Measurements from ENCODE around the gene VAPB. TPM values are rescaled to one million over a fixed set of nuclear protein-coding genes. Genes with fewer than 3 reads are reported as not detected.

VAPB gene
- total and polyA plus RNA-seq, 2 of the 4 experiments (the other 2 are of a cell fraction), result 9.1 to 26.0 TPM

- Histone ChIP-seq H3K9me3 (ENCODE audit: control insufficient read depth, insufficient read depth, low read length) (no peaks in the 10 kb centered on the region), H3K36me3 (ENCODE audit: control insufficient read depth, insufficient read depth, low read length) (peaks cover 23% of the 10 kb centered on the region), H3K27me3 (ENCODE audit: control insufficient read depth, insufficient read depth, low read length) (no peaks in the 10 kb centered on the region), H4K8ac (ENCODE audit: low read depth in 2 of 2, low read length in 2 of 2) (no peak overlapping the region), H4K20me1 (ENCODE audit: insufficient read depth, low read length) (0 out of 2 replicates have a peak, but pooled peaks cover 4% of the 10 kb centered on the region), H2BK5ac (ENCODE audit: low read depth, low read length, poor library complexity, severe bottlenecking) (no peak overlapping the region), H4K91ac (ENCODE audit: insufficient read depth, low read depth, low read length) (no peak overlapping the region), H3K9ac (ENCODE audit: low read depth, low read length) (no peak overlapping the region), H3K4ac (ENCODE audit: low read depth, low read length) (no peak overlapping the region), H3K4me2 (ENCODE audit: low read depth, low read length) (no peak overlapping the region), H3K4me3 (ENCODE audit: insufficient read depth, low read depth, low read length) (no peak overlapping the region), H3K9me1 (ENCODE audit: insufficient read depth, low read length) (peaks cover 10% of the 10 kb centered on the region), H3K27ac (ENCODE audit: insufficient read depth, low read length) (no peak overlapping the region), H2BK20ac (ENCODE audit: low read depth, low read length) (no peak overlapping the region), H4K5ac (ENCODE audit: low read depth, low read length) (no peak overlapping the region), H3K4me1 (ENCODE audit: control insufficient read depth, insufficient read depth, low read length) (0 out of 2 replicates have a peak, but pooled peaks cover 1% of the 10 kb centered on the region), H2AK9ac (replicated peaks; ENCODE audit: low read depth, low read length, poor library complexity) (no peak overlapping the region), H3K56ac (ENCODE audit: extremely low read depth, insufficient read depth, low read length) (no peak overlapping the region), H2AK5ac (ENCODE audit: low read depth, low read length) (no peak overlapping the region), H2BK15ac (ENCODE audit: low read depth, low read length) (no peak overlapping the region), H3K14ac (replicated peaks; ENCODE audit: low read depth, low read length) (no peak overlapping the region), H2AFZ (replicated peaks; ENCODE audit: low read length, poor library complexity) (no peak overlapping the region), H2BK120ac (ENCODE audit: low read depth, low read length) (no peak overlapping the region), H3K23ac (ENCODE audit: low read depth, low read length) (no peak overlapping the region), H3K18ac (ENCODE audit: low read depth, low read length) (no peak overlapping the region), H3K79me1 (ENCODE audit: low read depth in 1 of 2, low read length in 2 of 2) (peaks cover 7 to 52% of the 10 kb centered on the region in 2 experiments; a peak in 3 of 4 replicates)
- in situ Hi-C loops (cut with MboI; ENCODE audit: low sequenced_read_pairs) (no loop called here), dilution Hi-C loops (cut with HindIII; ENCODE audit: low sequenced_read_pairs, unreplicated experiment) (no loop called here), intact Hi-C loops (cut with micrococcal nuclease) (loop anchor here (5.0 kb wide), 1 partner anchor 203 kb away; the partner anchor contains the start of gene STX16)
- ChIA-PET POLR2A (ENCODE audit: unreplicated experiment) (no interaction called here), CTCF (interaction anchor here (0.5 to 0.6 kb wide), 2 partner anchors 51 to 59 kb away, joined by 3 read pairs; no protein-coding TSS in a partner anchor)
- DNase-seq (no peak), ATAC-seq (ENCODE audit: low read depth) (no peak)
- BruUV-seq (replicated peaks), result no TSS peak
- WGBS, 2 experiments (ENCODE audit: extremely low coverage in 2 of 2, insufficient read length in 1 of 2), result no CpG with 5 or more reads among the region's 4 CpGs
- no peak for TF ChIP-seq RAD21 (IDR thresholded peaks at IDR 0.05; ENCODE audit: low read length)
- TF ChIP-seq POLR2A (IDR thresholded peaks at IDR 0.05; ENCODE audit: low read depth, low read length), result no peak
- TF ChIP-seq MXI1 (IDR thresholded peaks at IDR 0.05; ENCODE audit: borderline replicate concordance, low read depth, low read length), result no peak
These were observed 59.9 kb downstream of the VAPB start for GRCh38 chr20:58448958-58449357.

Measured in IMR-90 (cell line).